ENCODE measurements around the gene PRKG1. TPM values are rescaled to one million over a fixed set of nuclear protein-coding genes. Genes with fewer than 3 reads are reported as not detected.

Gene PRKG1
- total and polyA plus RNA-seq, 2 experiments from 2014 or later = 18.2 to 21.1 TPM

DNA sequence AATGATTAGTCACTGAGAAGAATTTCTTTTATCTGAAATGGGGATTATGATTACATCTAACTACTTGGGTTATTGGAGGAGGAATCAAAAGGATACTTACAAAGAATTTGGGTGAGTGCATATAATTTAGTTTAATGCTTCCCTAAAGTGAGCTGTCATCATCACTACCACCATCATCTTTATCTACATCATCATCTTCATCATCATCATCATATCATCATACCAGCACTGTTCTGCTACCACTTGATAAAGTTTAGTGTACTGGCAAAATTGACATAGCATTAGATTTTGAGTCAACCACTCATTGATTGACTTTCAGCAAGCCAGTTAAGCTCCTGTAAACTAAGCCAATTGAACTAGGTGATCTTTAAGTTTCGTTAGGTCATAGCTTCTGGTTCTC, 994.2 kb downstream of the PRKG1 start:
- Histone ChIP-seq H3K4me2 (no peak overlapping the region), H3K36me3 (ENCODE audit: insufficient read depth) (no peaks in the 10 kb centered on the region), H3F3A (replicated peaks; ENCODE audit: low read depth) (no peaks in the 10 kb centered on the region), H4K20me1 (replicated peaks; ENCODE audit: insufficient read depth) (no peaks in the 10 kb centered on the region), H3K9me2 (ENCODE audit: insufficient read depth) (no peaks in the 10 kb centered on the region), H3K4me3 (no peak overlapping the region), H2AFZ (no peak overlapping the region), H3K4me1 (ENCODE audit: insufficient read depth) (no peaks in the 10 kb centered on the region), H3K27me3 (ENCODE audit: insufficient read depth) (no peaks in the 10 kb centered on the region), H3K27ac (ENCODE audit: low read depth) (no peak overlapping the region), H3K79me2 (replicated peaks; ENCODE audit: insufficient read depth) (no peaks in the 10 kb centered on the region)
- Mint-ChIP-seq H3K4me3 (no peak overlapping the region), H3K4me1 (peaks cover 7% of the 10 kb centered on the region), H3K27ac (no peak overlapping the region), H3K27me3 (ENCODE audit: insufficient read depth, low read depth, poor library complexity) (peaks cover 2% of the 10 kb centered on the region), H3K36me3 (ENCODE audit: low read depth) (peaks cover 18% of the 10 kb centered on the region), H3K9me3 (no peaks in the 10 kb centered on the region; the same call in 2 of the 3 replicates)
- DNase-seq (ENCODE audit: low spot score) = no peak
- no peak for ATAC-seq
- TF ChIP-seq CREB1 (CRISPR knock-in tag; IDR thresholded peaks at IDR 0.05; ENCODE audit: low read depth) = no peak
- TF ChIP-seq NANOG (IDR thresholded peaks at IDR 0.05; ENCODE audit: borderline replicate concordance) = no peak
- TF ChIP-seq, protein P1, sequence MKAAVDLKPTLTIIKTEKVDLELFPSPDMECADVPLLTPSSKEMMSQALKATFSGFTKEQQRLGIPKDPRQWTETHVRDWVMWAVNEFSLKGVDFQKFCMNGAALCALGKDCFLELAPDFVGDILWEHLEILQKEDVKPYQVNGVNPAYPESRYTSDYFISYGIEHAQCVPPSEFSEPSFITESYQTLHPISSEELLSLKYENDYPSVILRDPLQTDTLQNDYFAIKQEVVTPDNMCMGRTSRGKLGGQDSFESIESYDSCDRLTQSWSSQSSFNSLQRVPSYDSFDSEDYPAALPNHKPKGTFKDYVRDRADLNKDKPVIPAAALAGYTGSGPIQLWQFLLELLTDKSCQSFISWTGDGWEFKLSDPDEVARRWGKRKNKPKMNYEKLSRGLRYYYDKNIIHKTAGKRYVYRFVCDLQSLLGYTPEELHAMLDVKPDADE (IDR thresholded peaks at IDR 0.05) = no peak
- no peak for TF ChIP-seq JUNB (IDR thresholded peaks at IDR 0.05; ENCODE audit: unreplicated experiment)

DNA sequence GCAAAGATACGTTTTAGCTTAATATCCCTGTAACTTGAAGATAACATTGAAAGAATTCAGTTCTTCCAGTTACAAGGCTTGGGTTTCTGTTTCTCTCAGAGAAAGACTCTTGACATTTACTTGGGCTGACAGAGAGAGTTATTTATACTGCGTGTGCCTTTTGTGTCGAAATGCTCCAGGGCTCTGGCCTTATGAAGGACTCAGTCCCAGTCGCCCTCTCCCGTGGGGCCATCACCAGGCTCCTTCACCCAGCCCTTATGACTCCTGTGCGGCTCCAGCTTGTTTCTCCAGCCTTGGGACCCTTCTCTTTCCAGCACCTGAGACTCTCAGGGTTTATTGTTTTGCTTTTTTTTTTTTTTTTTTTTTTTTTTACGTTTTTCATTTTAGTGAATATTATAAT, 997.5 kb downstream of the PRKG1 start:
- Histone ChIP-seq H3K9me2 (ENCODE audit: insufficient read depth) (no peaks in the 10 kb centered on the region), H4K20me1 (replicated peaks; ENCODE audit: insufficient read depth) (no peaks in the 10 kb centered on the region), H3K79me2 (replicated peaks; ENCODE audit: insufficient read depth) (no peaks in the 10 kb centered on the region), H3K27me3 (ENCODE audit: insufficient read depth) (no peaks in the 10 kb centered on the region), H3K36me3 (ENCODE audit: insufficient read depth) (no peaks in the 10 kb centered on the region), H3K4me2 (no peak overlapping the region), H2AFZ (no peak overlapping the region), H3F3A (replicated peaks; ENCODE audit: low read depth) (no peaks in the 10 kb centered on the region), H3K4me3 (no peak overlapping the region), H3K27ac (ENCODE audit: low read depth) (no peak overlapping the region), H3K4me1 (ENCODE audit: insufficient read depth) (no peaks in the 10 kb centered on the region)
- Mint-ChIP-seq H3K36me3 (ENCODE audit: low read depth) (peaks cover 6% of the 10 kb centered on the region), H3K4me3 (no peak overlapping the region), H3K4me1 (0 out of 3 replicates have a peak, but pooled peaks cover 2% of the 10 kb centered on the region), H3K9me3 (no peaks in the 10 kb centered on the region), H3K27me3 (ENCODE audit: insufficient read depth, low read depth, poor library complexity) (no peaks in the 10 kb centered on the region), H3K27ac (no peak overlapping the region)
- peak; percentile 12 for DNase-seq (ENCODE audit: low spot score)
- no peak; the same call in 2 of the 3 replicates for ATAC-seq
- no peak for TF ChIP-seq NANOG (IDR thresholded peaks at IDR 0.05; ENCODE audit: borderline replicate concordance)
- TF ChIP-seq ZNF331 (CRISPR knock-in tag; IDR thresholded peaks at IDR 0.05; ENCODE audit: low read depth) = no peak

DNA sequence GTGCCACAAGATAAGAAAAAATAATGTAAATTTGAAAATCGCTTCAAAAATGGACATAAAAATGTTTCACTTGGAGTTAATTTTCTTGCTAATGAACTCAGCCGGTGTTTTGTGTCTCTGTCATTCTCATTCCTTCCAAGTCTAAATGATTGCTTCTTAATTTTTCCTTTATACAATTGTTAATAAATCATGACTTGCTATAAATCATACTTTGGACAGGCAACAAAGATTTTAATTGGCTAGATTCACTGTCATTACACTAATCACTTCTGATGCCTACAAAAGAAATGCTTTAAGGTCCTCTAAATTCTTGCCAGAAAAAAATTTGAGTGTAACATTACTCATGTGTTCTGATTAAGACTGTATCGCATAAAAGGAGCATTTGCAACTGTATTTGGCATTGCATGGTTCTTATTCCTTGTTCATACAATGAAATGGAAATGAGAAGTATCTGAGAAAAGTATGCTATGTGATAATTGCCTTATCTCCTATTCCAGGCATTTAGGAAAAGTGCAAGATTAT, 1000.3 kb downstream of the PRKG1 start:
- no peaks in the 10 kb centered on the region for H3F3A ChIP-seq (replicated peaks; ENCODE audit: low read depth)
- DNase-seq (ENCODE audit: low spot score) (no peak), ATAC-seq (no peak)
- Mint-ChIP-seq H3K4me1 (0 out of 3 replicates have a peak, but pooled peaks cover 2% of the 10 kb centered on the region), H3K27ac (no peak overlapping the region), H3K9me3 (no peaks in the 10 kb centered on the region), H3K4me3 (no peak overlapping the region), H3K36me3 (ENCODE audit: low read depth) (no peaks in the 10 kb centered on the region), H3K27me3 (ENCODE audit: insufficient read depth, low read depth, poor library complexity) (no peaks in the 10 kb centered on the region)
- H3K4me3 ChIP-seq = no peak overlapping the region
- H3K4me1 ChIP-seq (ENCODE audit: insufficient read depth) = no peaks in the 10 kb centered on the region
- no peak overlapping the region for H2AFZ ChIP-seq
- no peak overlapping the region for H3K4me2 ChIP-seq
- H3K79me2 ChIP-seq (replicated peaks; ENCODE audit: insufficient read depth) = no peaks in the 10 kb centered on the region
- H4K20me1 ChIP-seq (replicated peaks; ENCODE audit: insufficient read depth) = no peaks in the 10 kb centered on the region
- no peak overlapping the region for H3K27ac ChIP-seq (ENCODE audit: low read depth)
- H3K36me3 ChIP-seq (ENCODE audit: insufficient read depth) = no peaks in the 10 kb centered on the region
- TF ChIP-seq POLR2AphosphoS5 (IDR thresholded peaks at IDR 0.05; ENCODE audit: low read depth) = no peak
- TF ChIP-seq, protein P2, sequence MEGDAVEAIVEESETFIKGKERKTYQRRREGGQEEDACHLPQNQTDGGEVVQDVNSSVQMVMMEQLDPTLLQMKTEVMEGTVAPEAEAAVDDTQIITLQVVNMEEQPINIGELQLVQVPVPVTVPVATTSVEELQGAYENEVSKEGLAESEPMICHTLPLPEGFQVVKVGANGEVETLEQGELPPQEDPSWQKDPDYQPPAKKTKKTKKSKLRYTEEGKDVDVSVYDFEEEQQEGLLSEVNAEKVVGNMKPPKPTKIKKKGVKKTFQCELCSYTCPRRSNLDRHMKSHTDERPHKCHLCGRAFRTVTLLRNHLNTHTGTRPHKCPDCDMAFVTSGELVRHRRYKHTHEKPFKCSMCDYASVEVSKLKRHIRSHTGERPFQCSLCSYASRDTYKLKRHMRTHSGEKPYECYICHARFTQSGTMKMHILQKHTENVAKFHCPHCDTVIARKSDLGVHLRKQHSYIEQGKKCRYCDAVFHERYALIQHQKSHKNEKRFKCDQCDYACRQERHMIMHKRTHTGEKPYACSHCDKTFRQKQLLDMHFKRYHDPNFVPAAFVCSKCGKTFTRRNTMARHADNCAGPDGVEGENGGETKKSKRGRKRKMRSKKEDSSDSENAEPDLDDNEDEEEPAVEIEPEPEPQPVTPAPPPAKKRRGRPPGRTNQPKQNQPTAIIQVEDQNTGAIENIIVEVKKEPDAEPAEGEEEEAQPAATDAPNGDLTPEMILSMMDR (conservative IDR thresholded peaks at IDR 0.05; ENCODE audit: low read depth in 2 of 2) = no peak
- H3K27me3 ChIP-seq (ENCODE audit: insufficient read depth) = no peaks in the 10 kb centered on the region
- H3K9me2 ChIP-seq (ENCODE audit: insufficient read depth) = no peaks in the 10 kb centered on the region

All from GM23338 (cell line).